Measurements from ENCODE around the gene ITGA2.

The ITGA2 gene

GRCh38 chr5:52997424-52997823 is 8.3 kb downstream of the ITGA2 start:
- Mint-ChIP-seq H3K27ac (no peak overlapping the region), H3K36me3 (ENCODE audit: low read depth) (no peaks in the 10 kb centered on the region)
- no peak for DNase-seq

GRCh38 chr5:52998552-52999313 is 9.6 kb downstream of the ITGA2 start:
- H3K27me3 Mint-ChIP-seq = peaks cover 4% of the 10 kb centered on the region
- no peak for DNase-seq

More at GRCh38 chr5:52997424-52997823, 8.3 kb downstream of the ITGA2 start:
- Mint-ChIP-seq H3K9me3 (no peaks in the 10 kb centered on the region), H3K4me3 (no peak overlapping the region), H3K4me1 (ENCODE audit: low read depth) (peaks cover 5% of the 10 kb centered on the region), H3K27me3 (peaks cover 15% of the 10 kb centered on the region)

GRCh38 chr5:52999344-52999949 is 10.3 kb downstream of the ITGA2 start:
- Mint-ChIP-seq H3K4me1 (ENCODE audit: low read depth) (peaks cover 17% of the 10 kb centered on the region), H3K27ac (no peak overlapping the region), H3K9me3 (no peaks in the 10 kb centered on the region), H3K27me3 (no peaks in the 10 kb centered on the region), H3K36me3 (ENCODE audit: low read depth) (no peaks in the 10 kb centered on the region), H3K4me3 (no peak overlapping the region)
- DNase-seq = no peak

More at GRCh38 chr5:52998552-52999313, 9.6 kb downstream of the ITGA2 start:
- peaks cover 10% of the 10 kb centered on the region for H3K4me1 Mint-ChIP-seq (ENCODE audit: low read depth)
- H3K4me3 Mint-ChIP-seq = no peak overlapping the region
- no peak overlapping the region for H3K27ac Mint-ChIP-seq
- H3K36me3 Mint-ChIP-seq (ENCODE audit: low read depth) = no peaks in the 10 kb centered on the region
- H3K9me3 Mint-ChIP-seq = no peaks in the 10 kb centered on the region

- H3K4me1 Mint-ChIP-seq (ENCODE audit: low read depth) = peaks cover 32% of the 10 kb centered on the region
- H3K27me3 Mint-ChIP-seq = no peaks in the 10 kb centered on the region
- H3K9me3 Mint-ChIP-seq = no peaks in the 10 kb centered on the region
- H3K27ac Mint-ChIP-seq = no peak overlapping the region
- no peak overlapping the region for H3K4me3 Mint-ChIP-seq
- no peak for DNase-seq
- no peaks in the 10 kb centered on the region for H3K36me3 Mint-ChIP-seq (ENCODE audit: low read depth)
Measured at GRCh38 chr5:53001541-53001940, 12.4 kb downstream of the ITGA2 start.

- Mint-ChIP-seq H3K4me1 (ENCODE audit: low read depth) (peaks cover 42% of the 10 kb centered on the region), H3K27ac (no peak overlapping the region), H3K9me3 (no peaks in the 10 kb centered on the region), H3K36me3 (ENCODE audit: low read depth) (no peaks in the 10 kb centered on the region), H3K4me3 (no peak overlapping the region), H3K27me3 (no peaks in the 10 kb centered on the region)
- no peak for DNase-seq
Measured at GRCh38 chr5:53002491-53002890, 13.3 kb downstream of the ITGA2 start.

- peaks cover 48% of the 10 kb centered on the region for H3K4me1 Mint-ChIP-seq (ENCODE audit: low read depth)
- H3K4me3 Mint-ChIP-seq = no peak overlapping the region
- H3K9me3 Mint-ChIP-seq = no peaks in the 10 kb centered on the region
- no peak overlapping the region for H3K27ac Mint-ChIP-seq
- DNase-seq = no peak
- H3K36me3 Mint-ChIP-seq (ENCODE audit: low read depth) = no peaks in the 10 kb centered on the region
- no peaks in the 10 kb centered on the region for H3K27me3 Mint-ChIP-seq
Measured at GRCh38 chr5:53003144-53003543, 14.0 kb downstream of the ITGA2 start.

- Mint-ChIP-seq H3K4me1 (ENCODE audit: low read depth) (peaks cover 68% of the 10 kb centered on the region), H3K36me3 (ENCODE audit: low read depth) (no peaks in the 10 kb centered on the region), H3K27me3 (peaks cover 2% of the 10 kb centered on the region), H3K27ac (no peak overlapping the region), H3K4me3 (no peak overlapping the region), H3K9me3 (no peaks in the 10 kb centered on the region)
- DNase-seq = no peak
Measured at GRCh38 chr5:53006911-53007890, 18.0 kb downstream of the ITGA2 start.

GRCh38 chr5:53008751-53009150 is 19.6 kb downstream of the ITGA2 start:
- Mint-ChIP-seq H3K27me3 (peaks cover 9% of the 10 kb centered on the region), H3K36me3 (ENCODE audit: low read depth) (no peaks in the 10 kb centered on the region), H3K27ac (peak overlapping the region; percentile 87), H3K4me1 (ENCODE audit: low read depth) (peaks cover 62% of the 10 kb centered on the region), H3K4me3 (no peak overlapping the region), H3K9me3 (no peaks in the 10 kb centered on the region)
- DNase-seq = peak; percentile 47

GRCh38 chr5:53009816-53010215 is 20.7 kb downstream of the ITGA2 start:
- Mint-ChIP-seq H3K36me3 (ENCODE audit: low read depth) (no peaks in the 10 kb centered on the region), H3K4me3 (no peak overlapping the region), H3K9me3 (no peaks in the 10 kb centered on the region), H3K4me1 (ENCODE audit: low read depth) (peaks cover 60% of the 10 kb centered on the region), H3K27me3 (peaks cover 18% of the 10 kb centered on the region), H3K27ac (peak overlapping the region; percentile 85)
- no peak for DNase-seq

GRCh38 chr5:53010814-53011213 is 21.7 kb downstream of the ITGA2 start:
- H3K36me3 Mint-ChIP-seq (ENCODE audit: low read depth) = no peaks in the 10 kb centered on the region
- DNase-seq = no peak
- no peak overlapping the region for H3K4me3 Mint-ChIP-seq
- H3K27me3 Mint-ChIP-seq = peaks cover 18% of the 10 kb centered on the region
- H3K27ac Mint-ChIP-seq = no peak overlapping the region
- no peaks in the 10 kb centered on the region for H3K9me3 Mint-ChIP-seq
- H3K4me1 Mint-ChIP-seq (ENCODE audit: low read depth) = peaks cover 58% of the 10 kb centered on the region

- Mint-ChIP-seq H3K4me1 (ENCODE audit: low read depth) (peaks cover 57% of the 10 kb centered on the region), H3K4me3 (no peak overlapping the region)
Measured at GRCh38 chr5:53011233-53011632, 22.1 kb downstream of the ITGA2 start.

GRCh38 chr5:53013857-53014256 is 24.7 kb downstream of the ITGA2 start:
- Mint-ChIP-seq H3K9me3 (no peaks in the 10 kb centered on the region), H3K27me3 (peaks cover 24% of the 10 kb centered on the region), H3K4me3 (no peak overlapping the region), H3K36me3 (ENCODE audit: low read depth) (no peaks in the 10 kb centered on the region), H3K27ac (no peak overlapping the region), H3K4me1 (ENCODE audit: low read depth) (peaks cover 33% of the 10 kb centered on the region)
- no peak for DNase-seq

More at GRCh38 chr5:53011233-53011632, 22.1 kb downstream of the ITGA2 start:
- no peak for DNase-seq
- no peak overlapping the region for H3K27ac Mint-ChIP-seq
- no peaks in the 10 kb centered on the region for H3K36me3 Mint-ChIP-seq (ENCODE audit: low read depth)
- no peaks in the 10 kb centered on the region for H3K9me3 Mint-ChIP-seq
- peaks cover 19% of the 10 kb centered on the region for H3K27me3 Mint-ChIP-seq

GRCh38 chr5:53017383-53017782 is 28.2 kb downstream of the ITGA2 start:
- H3K4me3 Mint-ChIP-seq = no peak overlapping the region
- no peak for DNase-seq
- H3K9me3 Mint-ChIP-seq = no peaks in the 10 kb centered on the region
- H3K27ac Mint-ChIP-seq = no peak overlapping the region
- peaks cover 26% of the 10 kb centered on the region for H3K27me3 Mint-ChIP-seq
- peaks cover 15% of the 10 kb centered on the region for H3K4me1 Mint-ChIP-seq (ENCODE audit: low read depth)
- H3K36me3 Mint-ChIP-seq (ENCODE audit: low read depth) = no peaks in the 10 kb centered on the region

- Mint-ChIP-seq H3K27me3 (peaks cover 26% of the 10 kb centered on the region), H3K36me3 (ENCODE audit: low read depth) (no peaks in the 10 kb centered on the region), H3K4me1 (ENCODE audit: low read depth) (peaks cover 15% of the 10 kb centered on the region), H3K27ac (no peak overlapping the region), H3K9me3 (no peaks in the 10 kb centered on the region), H3K4me3 (no peak overlapping the region)
- no peak for DNase-seq
Measured at GRCh38 chr5:53017794-53018391, 28.7 kb downstream of the ITGA2 start.
